GM20000 (cell line): ENCODE results near the gene C11orf98.

ENCODE experiments used
- DNase-seq: peaks from one replicate; pipeline ENCODE4 v3.0.0; 2012; ENCODE audit warnings: low spot score
- TF ChIP-seq, protein P1 (sequence below): IDR thresholded peaks from 2 replicates; pipeline ENCODE4 v1.5.1; 2012; ENCODE audit warnings: mild to moderate bottlenecking, control low read depth; ENCODE audit errors: extremely low read depth, missing control alignments

The C11orf98 gene

DNA sequence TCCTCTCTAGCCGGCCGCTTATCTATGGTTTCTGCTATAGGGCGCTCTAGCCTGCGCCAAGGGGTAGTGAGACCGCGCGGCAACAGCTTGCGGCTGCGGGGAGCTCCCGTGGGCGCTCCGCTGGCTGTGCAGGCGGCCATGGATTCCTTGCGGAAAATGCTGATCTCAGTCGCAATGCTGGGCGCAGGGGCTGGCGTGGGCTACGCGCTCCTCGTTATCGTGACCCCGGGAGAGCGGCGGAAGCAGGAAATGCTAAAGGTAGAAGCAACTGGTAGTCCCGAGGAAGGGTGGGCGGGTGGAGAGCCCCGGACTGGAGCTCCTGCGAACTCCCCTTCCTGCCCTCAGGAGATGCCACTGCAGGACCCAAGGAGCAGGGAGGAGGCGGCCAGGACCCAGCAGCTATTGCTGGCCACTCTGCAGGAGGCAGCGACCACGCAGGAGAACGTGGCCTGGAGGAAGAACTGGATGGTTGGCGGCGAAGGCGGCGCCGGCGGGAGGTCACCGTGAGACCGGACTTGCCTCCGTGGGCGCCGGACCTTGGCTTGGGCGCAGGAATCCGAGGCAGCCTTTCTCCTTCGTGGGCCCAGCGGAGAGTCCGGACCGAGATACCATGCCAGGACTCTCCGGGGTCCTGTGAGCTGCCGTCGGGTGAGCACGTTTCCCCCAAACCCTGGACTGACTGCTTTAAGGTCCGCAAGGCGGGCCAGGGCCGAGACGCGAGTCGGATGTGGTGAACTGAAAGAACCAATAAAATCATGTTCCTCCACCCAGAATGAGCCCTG is 6.8 kb upstream of the C11orf98 start, which contains the start of the genes LBHD1 and UQCC3:
TSS of gene LBHD1 (minus strand) at position 660 of the 782 bp plus-strand sequence. CDS start 2,236 bp downstream, outside the sequence.
TSS of gene UQCC3 (plus strand) at position 66 of the 782 bp plus-strand sequence. CDS start at position 139, 73 bp downstream.
- TF ChIP-seq, protein P1, sequence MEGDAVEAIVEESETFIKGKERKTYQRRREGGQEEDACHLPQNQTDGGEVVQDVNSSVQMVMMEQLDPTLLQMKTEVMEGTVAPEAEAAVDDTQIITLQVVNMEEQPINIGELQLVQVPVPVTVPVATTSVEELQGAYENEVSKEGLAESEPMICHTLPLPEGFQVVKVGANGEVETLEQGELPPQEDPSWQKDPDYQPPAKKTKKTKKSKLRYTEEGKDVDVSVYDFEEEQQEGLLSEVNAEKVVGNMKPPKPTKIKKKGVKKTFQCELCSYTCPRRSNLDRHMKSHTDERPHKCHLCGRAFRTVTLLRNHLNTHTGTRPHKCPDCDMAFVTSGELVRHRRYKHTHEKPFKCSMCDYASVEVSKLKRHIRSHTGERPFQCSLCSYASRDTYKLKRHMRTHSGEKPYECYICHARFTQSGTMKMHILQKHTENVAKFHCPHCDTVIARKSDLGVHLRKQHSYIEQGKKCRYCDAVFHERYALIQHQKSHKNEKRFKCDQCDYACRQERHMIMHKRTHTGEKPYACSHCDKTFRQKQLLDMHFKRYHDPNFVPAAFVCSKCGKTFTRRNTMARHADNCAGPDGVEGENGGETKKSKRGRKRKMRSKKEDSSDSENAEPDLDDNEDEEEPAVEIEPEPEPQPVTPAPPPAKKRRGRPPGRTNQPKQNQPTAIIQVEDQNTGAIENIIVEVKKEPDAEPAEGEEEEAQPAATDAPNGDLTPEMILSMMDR, result no peak
- DNase-seq, result peak; percentile 86

DNA sequence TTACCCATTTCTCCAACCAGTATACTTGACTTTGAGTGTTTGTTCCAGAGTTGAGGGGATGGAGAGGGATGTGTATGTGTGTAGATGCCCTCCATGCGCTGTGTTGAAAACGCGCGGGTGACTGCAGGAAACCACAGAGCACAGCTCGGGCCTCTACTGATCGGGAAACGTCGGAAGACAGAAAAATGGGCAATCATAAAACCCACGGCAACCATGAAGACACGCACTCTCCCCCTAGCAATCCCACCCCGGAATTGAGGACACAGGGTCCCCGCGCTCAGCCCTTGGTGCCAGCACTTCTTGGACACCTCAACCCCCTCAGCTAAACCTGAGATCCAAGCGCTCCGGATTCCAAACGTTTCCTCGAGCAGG is 6.2 kb upstream of the C11orf98 start:
- TF ChIP-seq, protein P1, result no peak
- DNase-seq, result no peak

DNA sequence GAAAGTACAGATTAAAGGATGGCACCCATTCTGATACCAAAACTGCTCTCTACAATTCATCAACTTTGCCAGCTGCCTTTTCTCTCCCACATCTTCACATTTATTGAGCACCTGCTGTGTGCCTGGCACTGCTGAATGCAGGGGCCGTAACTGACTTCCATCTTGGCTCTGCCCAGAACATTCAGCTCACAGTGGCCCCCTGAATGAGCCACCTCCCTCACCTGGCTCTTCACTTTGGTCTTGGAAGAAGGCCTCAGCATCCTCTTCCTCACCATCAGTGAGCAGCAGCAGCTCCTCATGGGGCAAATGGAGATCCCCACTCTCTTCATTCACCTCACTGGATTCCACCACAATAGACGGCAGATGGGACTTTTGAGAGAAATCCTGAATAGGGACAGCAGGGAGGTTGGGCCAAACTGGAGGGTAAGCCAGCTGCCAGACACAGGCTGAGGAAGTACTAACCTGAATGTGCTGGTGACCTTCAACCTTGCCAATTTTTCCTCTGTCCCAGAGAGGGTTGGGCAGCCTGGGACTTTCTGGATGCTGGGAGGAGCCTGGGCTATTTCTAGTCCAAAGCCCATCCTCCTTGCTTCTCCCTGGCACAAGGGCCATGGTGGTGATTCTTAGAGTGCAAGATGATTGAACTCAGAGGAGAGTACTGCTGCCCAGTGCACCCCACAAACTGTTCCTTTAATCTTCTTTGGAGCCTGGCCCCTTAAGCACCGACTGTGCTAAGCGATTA is 4.6 kb upstream of the C11orf98 start:
- TF ChIP-seq, protein P1, result no peak
- no peak for DNase-seq

DNA sequence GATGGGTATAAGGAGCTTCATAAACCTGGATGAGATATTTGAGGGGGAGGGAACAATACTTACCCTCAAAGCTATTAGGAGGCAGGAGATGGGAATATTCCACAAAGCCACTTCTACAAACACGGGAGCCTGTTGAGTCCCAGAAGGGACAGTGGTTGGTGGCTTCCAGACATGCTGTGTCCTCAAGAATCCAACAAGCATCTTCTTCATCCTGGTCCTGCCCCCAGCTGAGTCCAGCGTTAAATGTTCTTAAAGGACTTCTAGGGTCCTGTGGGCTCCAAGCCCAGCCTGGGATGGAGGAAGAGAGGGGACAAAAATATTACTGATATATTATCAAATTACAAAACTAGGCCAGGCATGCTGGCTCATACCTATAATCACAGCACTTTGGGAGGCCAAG is 2.5 kb upstream of the C11orf98 start:
- TF ChIP-seq, protein P1, result no peak
- DNase-seq, result no peak

DNA sequence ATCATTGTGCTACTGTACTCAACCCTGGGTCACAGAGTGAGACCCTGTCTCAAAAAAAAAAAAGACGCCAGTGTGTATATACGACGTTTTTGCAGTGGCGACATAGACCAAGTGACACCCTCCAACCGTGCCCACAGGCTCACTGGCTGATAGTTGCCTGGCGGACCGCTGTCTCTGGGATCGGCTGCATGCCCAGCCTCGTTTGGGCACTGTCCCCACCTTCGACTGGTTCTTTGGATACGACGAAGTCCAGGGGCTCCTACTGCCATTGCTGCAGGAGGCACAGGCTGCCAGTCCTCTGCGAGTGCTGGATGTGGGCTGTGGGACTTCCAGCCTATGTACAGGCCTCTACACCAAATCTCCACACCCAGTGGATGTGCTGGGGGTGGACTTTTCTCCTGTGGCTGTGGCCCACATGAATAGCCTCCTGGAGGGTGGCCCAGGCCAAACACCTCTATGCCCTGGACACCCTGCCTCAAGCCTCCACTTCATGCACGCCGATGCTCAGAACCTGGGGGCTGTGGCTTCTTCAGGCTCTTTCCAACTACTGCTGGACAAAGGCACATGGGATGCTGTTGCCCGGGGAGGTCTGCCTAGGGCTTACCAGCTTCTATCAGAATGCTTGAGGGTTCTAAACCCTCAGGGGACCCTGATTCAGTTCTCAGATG is 1.4 kb upstream of the C11orf98 start:
- TF ChIP-seq, protein P1, result no peak
- peak; percentile 13 for DNase-seq

DNA sequence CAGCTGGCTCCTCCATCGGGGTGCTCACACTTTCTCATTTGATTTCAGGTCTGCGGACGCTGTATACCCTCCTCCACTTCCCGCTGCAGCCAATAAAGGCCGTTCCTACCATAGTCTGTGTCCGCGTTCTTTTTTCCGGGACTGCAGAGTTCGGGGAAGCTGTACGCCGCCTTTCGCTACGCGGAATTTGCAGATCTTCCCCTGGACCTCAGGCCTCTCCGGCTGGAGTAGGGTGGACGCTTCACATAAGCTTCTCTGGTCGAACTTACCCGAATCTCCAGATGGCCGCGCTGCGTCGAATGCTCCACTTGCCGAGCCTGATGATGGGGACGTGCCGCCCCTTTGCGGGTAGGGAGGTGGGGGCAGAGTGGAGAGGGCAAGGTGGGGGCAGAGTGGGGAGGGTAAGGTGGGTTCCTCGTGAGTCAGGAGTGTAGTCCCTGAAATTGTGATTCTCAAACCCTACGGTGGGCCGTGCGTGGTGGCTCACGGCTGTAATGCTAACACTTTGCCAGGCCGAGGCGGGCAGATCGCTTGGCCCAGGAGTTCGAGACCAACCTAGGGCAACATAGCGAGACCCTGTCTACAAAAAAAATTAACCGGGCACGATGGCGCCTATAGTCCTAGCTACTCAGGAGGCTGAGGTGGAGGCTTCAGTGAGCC is 719 bp upstream of the C11orf98 start:
- peak; percentile 41 for DNase-seq

More for the DNA sequence above, 719 bp upstream of the C11orf98 start:
- TF ChIP-seq, protein P1, result no peak
